HG03039 (cell line): ENCODE measurements around the gene CCDC88B.

Experiments
- ATAC-seq: cut with Tn5 transposase; IDR thresholded peaks from one replicate; pipeline ENCODE4 v1.9.1; 2021; ENCODE audit warnings: mild to moderate bottlenecking, moderate library complexity; ENCODE audit not compliant: unreplicated experiment

Gene CCDC88B

DNA sequence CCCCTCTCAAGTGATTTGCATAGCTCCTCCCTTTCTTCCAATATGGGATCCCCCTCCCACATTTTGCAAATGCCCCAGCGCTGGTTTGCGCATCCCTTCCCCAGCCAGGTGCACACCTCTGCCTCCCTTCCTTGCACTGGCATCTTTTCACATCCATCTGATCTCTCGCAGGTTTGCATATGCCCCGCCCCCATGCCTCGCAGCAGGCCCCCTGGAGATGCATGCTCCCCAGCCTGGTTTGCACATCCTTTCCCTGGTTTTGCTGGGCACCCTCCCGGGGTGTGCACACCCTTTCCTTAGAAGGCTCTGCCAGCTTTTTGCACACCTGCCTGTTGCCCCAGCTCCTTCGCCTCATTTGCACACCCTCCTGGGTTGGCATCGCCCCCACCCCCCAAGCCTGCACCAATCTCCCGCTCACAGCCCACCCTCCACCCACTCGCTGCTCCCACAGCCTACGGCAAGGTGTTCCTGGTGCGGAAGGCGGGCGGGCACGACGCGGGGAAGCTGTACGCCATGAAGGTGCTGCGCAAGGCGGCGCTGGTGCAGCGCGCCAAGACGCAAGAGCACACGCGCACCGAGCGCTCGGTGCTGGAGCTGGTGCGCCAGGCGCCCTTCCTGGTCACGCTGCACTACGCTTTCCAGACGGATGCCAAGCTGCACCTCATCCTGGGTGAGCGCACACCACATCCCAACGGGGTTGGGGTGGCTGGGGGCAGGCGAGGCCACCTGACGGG is 19.9 kb downstream of the CCDC88B start:
- ATAC-seq = no peak

- ATAC-seq = no peak
Measured at GRCh38 chr11:64360448-64360921, 20.5 kb downstream of the CCDC88B start.

GRCh38 chr11:64361659-64362058 is 21.7 kb downstream of the CCDC88B start:
- ATAC-seq = no peak

DNA sequence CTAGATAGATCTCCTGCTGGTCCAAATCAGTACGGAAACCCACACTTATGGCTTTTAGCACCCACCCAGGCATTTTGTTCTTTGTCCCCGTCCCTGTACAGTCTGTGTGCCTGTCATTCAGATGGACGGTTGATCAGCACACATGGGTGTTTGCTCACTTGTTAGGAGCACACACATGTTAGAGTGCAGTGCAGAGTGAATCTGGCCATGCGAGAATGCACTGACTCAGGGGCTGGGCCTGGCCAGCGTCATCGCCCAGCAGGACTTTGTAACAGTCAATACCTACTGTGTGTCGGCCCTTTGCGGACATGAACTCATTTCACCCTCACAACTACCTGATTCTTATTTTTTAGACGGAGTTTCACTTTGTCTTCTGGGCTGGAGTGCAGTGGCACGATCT is 22.3 kb downstream of the CCDC88B start:
- no peak for ATAC-seq

DNA sequence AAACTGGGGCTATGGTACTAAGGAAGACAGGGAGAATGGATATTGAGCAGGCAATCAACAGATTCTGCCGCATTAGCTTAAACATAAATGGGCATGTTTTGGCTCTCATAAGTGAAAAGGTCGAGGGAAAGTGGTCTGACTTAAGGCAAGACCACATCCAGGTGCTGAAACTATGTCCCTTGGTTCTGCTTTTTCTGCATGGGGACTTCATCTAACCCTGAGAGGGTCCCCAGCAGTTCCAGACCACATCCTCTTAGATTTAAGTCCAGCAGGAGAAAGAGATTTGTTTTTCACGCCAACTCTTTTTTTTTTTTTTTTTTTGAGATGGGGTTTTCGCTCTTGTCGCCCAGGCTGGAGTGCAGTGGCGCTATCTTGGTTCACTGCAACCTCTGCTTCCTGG is 24.4 kb downstream of the CCDC88B start:
- ATAC-seq = no peak

- ATAC-seq = no peak
Measured at GRCh38 chr11:64364911-64365310, 24.9 kb downstream of the CCDC88B start.

DNA sequence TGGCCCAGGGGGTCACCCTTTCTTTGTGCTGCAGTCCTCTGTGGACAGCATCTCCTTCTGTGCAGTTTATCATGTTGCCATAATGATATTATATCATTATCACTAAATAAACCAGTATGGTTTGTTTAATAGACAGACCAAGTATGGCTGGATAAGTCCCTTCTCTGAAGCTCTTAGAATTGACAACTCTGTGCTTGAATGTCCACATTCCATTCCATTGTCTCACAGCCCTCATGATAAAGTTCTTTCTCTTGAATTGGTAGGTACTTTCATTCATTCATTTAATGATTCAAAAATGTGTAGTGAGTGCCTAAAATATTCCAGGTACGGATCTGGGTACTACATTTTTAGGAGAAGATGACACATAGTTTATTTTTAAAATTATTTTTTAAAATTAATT is 26.7 kb downstream of the CCDC88B start:
- no peak for ATAC-seq

- ATAC-seq = no peak
Measured at GRCh38 chr11:64367931-64368672, 28.1 kb downstream of the CCDC88B start.

- ATAC-seq = no peak
Measured at GRCh38 chr11:64368673-64369074, 28.7 kb downstream of the CCDC88B start.

DNA sequence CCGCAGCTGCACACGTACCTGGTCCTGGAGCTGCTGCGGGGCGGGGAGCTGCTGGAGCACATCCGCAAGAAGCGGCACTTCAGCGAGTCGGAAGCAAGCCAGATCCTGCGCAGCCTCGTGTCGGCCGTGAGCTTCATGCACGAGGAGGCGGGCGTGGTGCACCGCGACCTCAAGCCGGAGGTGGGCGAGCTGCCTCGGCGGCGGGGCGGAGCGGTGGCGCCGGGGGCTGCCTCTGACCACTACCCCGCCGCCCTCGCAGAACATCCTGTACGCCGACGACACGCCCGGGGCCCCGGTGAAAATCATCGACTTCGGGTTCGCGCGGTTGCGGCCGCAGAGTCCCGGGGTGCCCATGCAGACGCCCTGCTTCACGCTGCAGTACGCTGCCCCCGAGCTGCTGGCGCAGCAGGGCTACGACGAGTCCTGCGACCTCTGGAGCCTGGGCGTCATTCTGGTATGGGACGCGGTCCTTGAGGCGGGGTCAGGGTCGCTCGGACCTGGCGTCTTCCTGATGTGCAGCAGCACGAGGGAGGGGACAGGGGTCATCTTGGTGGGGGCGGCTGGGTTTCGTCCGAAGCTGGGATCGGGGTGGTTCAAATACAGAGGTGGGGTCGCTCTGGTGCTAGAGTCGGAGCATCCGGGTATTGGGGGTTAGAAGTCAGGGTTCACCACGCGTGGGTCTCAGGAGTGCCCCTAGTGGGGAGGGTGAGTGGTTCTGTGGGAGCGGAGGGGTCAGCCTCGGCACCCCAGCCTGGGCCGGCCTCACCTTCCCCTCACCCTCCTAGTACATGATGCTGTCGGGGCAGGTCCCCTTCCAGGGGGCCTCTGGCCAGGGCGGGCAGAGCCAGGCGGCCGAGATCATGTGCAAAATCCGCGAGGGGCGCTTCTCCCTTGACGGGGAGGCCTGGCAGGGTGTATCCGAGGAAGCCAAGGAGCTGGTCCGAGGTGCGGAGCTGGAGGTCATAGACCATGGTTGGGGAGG is 29.7 kb downstream of the CCDC88B start:
- ATAC-seq = no peak

GRCh38 chr11:64371201-64371600 is 31.2 kb downstream of the CCDC88B start:
- no peak for ATAC-seq

DNA sequence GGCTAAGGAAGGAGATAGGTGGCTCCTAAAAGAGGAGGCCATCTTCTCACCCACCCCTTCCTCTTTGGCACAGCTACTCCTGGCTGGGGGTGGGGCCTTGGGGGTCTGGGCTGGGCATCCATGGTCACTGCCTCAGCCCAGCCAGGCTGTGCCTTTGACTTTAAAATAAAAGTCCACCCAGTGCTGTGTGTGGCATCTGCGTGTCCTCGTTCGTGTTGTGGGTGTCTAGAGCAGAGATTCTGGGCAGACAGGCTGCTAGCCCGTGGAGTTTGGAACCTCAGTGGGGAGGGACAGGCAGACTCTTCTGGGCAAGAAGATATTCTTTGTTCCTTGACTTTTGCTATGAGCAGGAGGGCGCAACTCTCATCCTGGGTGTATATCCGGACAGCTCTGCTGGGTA is 32.0 kb downstream of the CCDC88B start:
- ATAC-seq = no peak

DNA sequence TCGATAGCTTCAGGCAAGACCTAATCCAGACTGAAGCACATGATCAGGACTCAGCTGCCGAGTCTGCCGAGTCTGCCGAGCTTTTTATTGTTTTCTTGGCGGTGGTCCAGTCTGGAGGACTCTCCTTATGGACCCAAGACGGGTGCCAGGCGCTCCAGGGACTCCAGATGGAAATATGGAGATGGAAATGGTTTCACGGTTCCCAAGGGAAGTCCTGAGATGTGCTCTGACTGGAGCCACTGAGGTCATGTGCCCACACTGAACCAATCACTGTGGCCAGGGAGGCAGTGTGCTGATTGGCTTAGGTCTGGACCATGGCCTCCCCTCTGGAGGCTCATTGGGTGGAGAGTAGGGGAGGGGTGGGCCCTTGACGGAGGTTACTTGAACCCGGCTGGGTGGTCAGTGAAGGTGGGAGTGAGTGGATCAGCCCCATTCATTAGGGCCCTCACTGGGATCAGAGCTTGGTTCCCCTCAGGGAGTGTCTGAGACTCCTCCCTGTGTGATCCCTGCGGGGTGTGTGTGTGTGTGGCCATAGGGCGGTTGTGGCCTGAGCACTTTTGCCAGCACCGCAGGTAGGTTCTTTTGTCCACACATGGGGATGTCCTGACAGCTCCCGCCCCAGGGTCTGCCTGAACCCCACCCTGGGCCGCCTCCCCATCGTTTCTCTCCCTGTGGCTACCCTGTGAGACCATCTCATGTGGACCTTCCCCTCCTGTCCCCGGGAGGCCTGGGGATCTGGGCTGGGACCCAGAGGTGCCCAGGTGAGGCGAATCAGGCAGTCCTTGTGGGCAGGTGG is 33.0 kb downstream of the CCDC88B start:
- ATAC-seq = no peak

- ATAC-seq = no peak
Measured at GRCh38 chr11:64373598-64373974, 33.6 kb downstream of the CCDC88B start.

GRCh38 chr11:64376071-64376470 is 36.1 kb downstream of the CCDC88B start:
- ATAC-seq = no peak

DNA sequence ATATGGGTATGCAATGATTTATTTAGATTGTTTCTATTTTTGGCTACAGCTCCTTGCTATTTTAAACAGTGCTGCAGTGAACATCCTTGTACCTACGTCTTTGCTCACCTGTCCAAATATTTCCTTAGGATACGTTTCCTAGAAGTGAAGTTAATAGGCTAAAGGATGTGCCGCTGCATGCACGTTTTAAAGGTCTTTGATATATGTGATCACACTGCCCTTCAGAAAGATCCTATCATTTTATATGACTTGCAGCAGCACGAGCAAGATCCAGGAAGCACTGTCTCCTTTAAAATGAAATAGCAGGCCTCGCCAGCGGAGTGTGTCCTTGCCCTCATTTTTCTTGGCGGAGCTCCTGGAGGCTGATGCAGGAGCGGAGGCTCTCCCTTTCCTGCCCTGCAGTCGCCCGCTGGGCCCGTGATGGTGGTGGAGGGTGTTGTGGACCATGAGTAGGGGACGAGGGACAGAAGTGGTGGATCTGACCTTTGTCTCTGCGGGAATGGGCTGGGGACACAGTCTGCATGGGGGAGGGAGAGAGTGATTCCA is 38.4 kb downstream of the CCDC88B start:
- ATAC-seq = no peak

DNA sequence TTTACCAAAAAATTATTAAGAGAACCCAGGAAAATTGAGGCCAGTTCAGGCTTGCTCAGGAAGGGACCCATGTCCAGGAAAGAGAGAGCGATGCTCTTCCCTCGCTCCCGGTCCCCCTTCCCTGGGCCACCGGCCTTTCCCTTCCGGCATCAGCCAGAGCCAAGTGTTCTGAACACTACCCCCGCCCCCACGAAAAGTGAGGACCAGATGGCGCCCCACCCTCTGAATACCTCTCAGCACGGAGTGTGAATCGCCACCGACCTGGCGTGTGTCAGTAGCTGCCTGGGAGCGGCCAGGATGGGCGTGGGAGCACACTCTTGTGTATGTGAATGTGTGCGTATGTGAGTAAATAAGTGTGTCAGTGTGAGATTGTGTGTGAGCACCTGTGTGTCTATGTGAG is 39.2 kb downstream of the CCDC88B start:
- no peak for ATAC-seq

DNA sequence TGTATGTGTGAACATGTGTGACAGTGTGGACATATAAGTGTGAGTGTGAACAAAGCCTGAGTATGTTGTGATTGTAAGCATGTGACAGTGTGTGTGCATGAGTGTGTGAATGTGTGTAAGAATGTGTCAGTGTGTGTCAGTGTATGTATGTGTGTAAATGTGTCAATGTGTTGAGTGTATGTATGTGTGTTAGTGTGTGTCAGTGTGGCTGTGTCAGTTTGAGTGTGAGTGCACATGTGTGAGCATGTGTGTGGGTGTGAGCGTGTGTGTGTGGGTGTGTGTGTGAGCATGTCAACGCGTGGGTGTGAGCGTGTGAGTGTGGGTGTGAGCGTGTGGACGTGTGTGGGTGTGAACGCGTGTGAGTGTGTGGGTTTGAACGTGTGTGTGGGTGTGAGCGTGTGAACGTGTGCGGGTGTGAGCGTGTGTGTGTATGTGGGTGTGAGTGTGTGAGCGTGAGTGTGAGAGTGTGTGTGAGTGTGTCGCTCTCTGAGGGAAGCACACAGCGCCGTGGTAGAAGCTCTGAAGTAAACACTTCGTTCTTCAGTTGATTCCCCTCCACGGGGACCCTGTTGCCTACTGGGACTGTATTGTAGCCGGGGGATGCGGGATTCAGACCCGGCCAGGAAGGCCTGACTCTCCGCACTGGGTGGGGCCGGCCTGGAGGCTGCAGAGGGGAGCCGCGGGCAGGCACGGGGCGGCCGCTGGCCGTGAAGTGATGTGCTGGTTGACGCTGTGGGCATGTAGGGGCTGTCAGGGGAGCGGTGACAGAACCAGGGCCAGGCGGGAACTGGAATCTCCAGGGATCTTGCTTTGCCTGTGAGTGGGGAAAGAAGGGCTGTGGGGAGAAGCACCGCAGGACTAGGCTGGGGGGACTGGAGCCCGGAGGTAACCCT is 40.1 kb downstream of the CCDC88B start:
- no peak for ATAC-seq

GRCh38 chr11:64381350-64381749 is 41.3 kb downstream of the CCDC88B start:
- ATAC-seq = no peak
